ENCODE results near the gene HIGD1B. TPM values are rescaled to one million over a fixed set of nuclear protein-coding genes. Genes with fewer than 3 reads are reported as not detected.

HIGD1B gene
- total RNA-seq, 1 experiment from 2014 or later = not detected

DNA sequence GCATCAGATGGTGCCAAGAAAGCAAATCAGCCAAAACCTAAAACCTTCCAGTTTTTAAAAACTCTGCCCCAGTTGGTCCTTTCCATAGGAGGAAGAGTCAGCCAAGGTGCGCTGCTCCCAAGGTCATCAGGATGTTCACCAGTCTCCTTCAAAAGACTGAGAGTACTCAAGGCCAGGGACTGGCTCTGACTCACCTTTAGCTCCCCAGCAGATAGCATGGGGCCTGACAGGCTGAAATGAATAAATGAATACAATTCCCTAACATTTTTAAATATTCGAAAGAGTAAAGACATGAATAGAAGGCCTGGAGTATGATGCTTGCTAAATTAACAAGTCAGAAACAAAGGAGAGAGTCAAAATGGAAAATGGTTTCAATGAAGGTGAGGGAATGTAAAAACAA is 32.4 kb downstream of the HIGD1B start:
- Histone ChIP-seq H3K4me3 (no peak overlapping the region), H3K36me3 (peaks cover 91% of the 10 kb centered on the region), H3K27ac (no peak overlapping the region), H3K9me3 (replicated peaks) (no peaks in the 10 kb centered on the region), H3K4me1 (no peaks in the 10 kb centered on the region), H3K27me3 (no peaks in the 10 kb centered on the region)
- no peak for DNase-seq

DNA sequence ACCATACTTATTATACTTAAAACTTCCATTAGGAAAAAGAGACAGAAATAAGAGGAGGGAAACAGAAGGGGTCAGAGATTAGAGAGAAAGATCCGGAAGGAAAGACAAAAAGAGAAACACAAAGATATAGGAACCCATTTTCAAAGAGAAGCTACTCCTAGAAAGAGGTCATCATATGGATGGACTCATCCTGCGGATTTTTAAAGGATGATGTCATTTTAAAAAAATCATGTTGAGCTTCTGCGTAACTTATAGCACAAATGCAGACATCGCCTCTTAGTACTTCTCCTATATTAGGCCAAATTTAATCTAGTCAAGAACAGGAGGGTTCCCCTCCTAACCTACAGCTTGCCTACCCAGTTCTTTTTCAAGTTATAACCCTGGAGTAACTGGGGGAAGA is 33.5 kb downstream of the HIGD1B start:
- no peaks in the 10 kb centered on the region for H3K27me3 ChIP-seq
- H3K36me3 ChIP-seq = peaks cover 89% of the 10 kb centered on the region
- no peak overlapping the region for H3K27ac ChIP-seq
- H3K4me3 ChIP-seq = no peak overlapping the region
- DNase-seq = no peak
- H3K4me1 ChIP-seq = no peaks in the 10 kb centered on the region
- no peaks in the 10 kb centered on the region for H3K9me3 ChIP-seq (replicated peaks)

DNA sequence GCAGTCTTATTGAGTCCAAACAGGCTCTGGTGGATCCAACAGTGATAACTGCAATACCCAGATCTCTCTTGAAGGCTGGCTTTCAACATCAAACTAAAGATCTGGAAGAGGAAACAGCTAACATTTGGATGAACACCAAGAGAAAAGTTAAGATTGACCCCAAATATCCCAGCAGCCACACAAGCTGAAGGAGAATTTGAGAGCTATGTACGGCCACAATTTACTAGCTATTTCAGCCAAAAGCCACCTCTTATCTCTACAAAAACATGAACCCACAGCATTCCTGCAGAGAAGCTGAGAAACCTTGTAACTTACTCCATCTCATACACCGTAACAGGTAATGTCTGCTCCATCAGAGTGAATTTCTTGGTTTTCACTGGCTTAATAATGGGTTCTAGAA is 37.3 kb downstream of the HIGD1B start:
- Histone ChIP-seq H3K4me3 (no peak overlapping the region), H3K9me3 (replicated peaks) (no peaks in the 10 kb centered on the region), H3K27me3 (no peaks in the 10 kb centered on the region), H3K4me1 (peaks cover 14% of the 10 kb centered on the region), H3K36me3 (peaks cover 61% of the 10 kb centered on the region), H3K27ac (no peak overlapping the region)
- no peak for DNase-seq

DNA sequence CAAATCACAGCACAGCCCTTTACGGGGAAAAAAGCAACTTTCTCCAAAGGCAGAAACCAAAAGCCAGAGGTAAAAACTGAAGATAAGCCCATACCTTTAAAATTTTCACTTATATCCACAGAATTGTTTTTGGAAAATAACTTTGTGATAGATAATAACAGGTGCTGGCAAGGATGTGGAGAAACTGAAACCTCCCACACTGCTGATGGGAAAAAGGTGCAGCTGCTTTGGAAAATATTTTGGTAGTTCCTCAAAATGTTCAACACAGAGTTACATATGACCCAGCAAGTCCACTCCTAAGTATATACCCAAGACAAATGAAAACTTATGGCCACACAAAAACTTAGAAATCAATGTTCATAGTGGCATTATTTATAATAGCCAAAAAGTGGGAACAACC is 39.3 kb downstream of the HIGD1B start:
- Histone ChIP-seq H3K27ac (peak overlapping the region; percentile 38), H3K4me1 (peaks cover 14% of the 10 kb centered on the region), H3K27me3 (no peaks in the 10 kb centered on the region), H3K36me3 (peaks cover 53% of the 10 kb centered on the region), H3K9me3 (replicated peaks) (no peaks in the 10 kb centered on the region), H3K4me3 (no peak overlapping the region)
- DNase-seq = peak in 1 of 2 experiments; percentile 39

DNA sequence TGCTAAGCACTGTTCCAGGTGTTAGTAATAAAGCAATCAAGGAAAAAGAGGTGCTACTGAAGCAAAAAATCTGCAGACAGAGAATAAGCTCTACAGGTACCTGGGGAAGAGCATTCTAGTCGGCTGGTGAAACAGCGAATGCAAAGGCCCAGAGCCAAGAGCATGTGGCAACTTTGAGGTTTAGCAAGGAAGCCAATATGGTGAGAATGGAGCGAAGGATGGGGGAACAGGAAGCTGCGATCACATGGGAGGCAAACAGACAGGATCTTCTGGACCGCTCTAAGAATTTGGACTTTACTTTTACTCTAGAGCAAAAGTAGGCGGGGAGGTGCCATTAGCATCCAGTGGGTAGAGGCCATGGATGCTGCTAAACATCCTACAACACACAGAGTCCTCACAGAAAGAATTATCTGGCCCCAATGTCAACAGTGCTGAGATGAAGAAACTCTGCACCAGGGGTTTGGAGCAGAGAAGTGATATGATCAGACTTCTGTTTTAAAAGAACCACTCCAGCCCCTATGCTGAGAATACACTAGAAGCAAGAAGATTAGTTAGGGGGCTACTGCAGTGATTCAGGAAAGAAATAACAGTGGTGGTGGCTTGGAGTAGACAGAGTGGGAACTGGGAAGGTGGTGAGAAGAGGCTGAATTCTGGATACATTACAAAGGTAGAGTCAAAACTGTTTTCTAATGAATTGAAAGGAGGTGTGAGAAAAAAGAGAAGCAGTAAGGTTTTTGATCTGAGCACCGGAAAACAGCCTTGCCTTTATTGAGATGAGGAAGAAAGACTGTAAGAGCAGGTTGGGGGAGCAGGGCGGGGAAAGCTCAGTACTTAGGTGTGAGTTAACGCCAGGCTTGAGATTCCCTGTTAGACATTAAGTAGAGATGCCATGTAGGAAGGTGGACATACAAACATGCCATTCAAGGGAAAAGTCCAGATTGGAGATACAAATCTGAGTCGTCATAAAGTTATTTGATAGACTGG is 40.6 kb downstream of the HIGD1B start:
- Histone ChIP-seq H3K9me3 (replicated peaks) (no peaks in the 10 kb centered on the region), H3K27ac (no peak overlapping the region), H3K4me1 (peaks cover 14% of the 10 kb centered on the region), H3K36me3 (peaks cover 51% of the 10 kb centered on the region), H3K27me3 (no peaks in the 10 kb centered on the region), H3K4me3 (no peak overlapping the region)
- no peak for DNase-seq

DNA sequence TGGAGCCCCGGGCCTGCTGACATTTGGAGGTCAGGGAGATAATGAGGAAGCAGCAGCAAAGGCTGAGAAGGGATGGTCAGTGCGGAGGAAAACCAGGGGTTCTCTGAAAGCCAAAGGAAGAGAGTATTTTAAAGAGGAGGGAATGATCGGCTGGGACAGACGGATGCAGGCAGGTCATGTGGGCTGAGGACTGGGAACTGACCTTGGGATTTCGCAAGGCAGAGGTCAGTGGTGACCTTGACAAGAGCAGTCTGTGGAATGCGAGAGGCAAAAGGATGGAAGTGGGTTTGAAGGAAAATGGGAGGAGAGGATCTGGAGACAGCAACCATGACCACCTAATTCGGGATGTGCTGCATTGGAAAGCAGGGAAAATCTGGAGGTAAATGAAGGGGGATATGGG is 41.3 kb downstream of the HIGD1B start:
- DNase-seq = no peak
- Histone ChIP-seq H3K4me3 (no peak overlapping the region), H3K36me3 (peaks cover 50% of the 10 kb centered on the region), H3K27ac (no peak overlapping the region), H3K27me3 (no peaks in the 10 kb centered on the region), H3K9me3 (replicated peaks) (no peaks in the 10 kb centered on the region), H3K4me1 (peaks cover 14% of the 10 kb centered on the region)

DNA sequence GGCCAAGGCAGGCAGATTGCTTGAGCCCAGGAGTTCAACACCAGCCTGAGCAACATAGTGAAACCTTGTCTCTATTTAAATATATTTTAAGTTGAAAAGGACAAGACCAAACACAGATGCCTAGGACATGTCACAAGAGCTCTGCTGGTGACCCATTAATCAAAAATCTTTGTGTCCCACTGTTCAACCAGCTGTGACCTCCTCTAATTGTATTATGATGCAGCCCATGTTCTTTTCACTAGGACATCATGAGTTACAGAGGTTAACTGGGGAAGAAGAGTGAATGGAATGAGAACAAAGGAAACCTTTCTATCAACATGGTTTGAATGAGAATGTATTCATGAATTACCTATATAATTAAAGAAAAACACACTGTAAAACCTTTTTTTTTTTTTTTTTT is 44.6 kb downstream of the HIGD1B start:
- Histone ChIP-seq H3K27ac (no peak overlapping the region), H3K4me1 (peaks cover 7% of the 10 kb centered on the region), H3K27me3 (no peaks in the 10 kb centered on the region), H3K36me3 (peaks cover 43% of the 10 kb centered on the region), H3K4me3 (no peak overlapping the region), H3K9me3 (replicated peaks) (no peaks in the 10 kb centered on the region)
- DNase-seq = no peak

DNA sequence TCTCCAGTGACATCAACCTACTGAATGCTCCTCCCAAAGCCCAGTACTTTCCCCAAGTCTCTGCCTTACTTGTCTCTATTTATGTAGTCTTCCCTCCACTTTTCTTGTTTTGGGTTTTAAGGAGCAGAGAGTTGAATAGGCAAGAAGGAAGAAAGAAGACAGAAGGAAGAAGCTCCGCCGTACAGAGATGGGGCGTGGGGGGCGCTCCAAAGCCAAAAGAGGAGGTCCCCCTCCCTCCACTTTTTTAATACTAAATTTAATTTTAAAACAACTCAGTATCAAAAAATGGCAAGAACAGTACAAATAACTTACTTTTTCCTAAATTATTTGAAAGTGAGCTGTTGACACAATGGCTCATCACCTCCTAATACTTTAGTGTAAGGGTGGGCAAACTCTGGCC is 47.0 kb downstream of the HIGD1B start:
- no peaks in the 10 kb centered on the region for H3K4me1 ChIP-seq
- no peaks in the 10 kb centered on the region for H3K9me3 ChIP-seq (replicated peaks)
- no peak for DNase-seq
- H3K36me3 ChIP-seq = peaks cover 43% of the 10 kb centered on the region
- H3K4me3 ChIP-seq = no peak overlapping the region
- no peak overlapping the region for H3K27ac ChIP-seq
- H3K27me3 ChIP-seq = no peaks in the 10 kb centered on the region

DNA sequence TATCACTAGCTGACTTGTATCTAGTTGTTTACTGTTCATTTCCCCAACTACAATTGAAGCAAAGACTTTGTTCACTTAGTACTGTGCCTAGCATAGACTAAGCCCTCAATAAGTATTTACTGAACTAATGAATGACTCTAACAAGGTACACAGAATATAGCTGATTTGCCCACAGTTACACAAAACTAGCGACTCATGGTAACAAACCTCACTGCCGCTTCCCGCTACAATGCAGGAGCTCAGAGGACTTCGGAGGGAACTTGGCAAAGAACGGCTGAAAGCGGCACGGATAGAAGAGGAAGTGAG is 51.0 kb downstream of the HIGD1B start:
- Histone ChIP-seq H3K27me3 (no peaks in the 10 kb centered on the region), H3K4me1 (peaks cover 23% of the 10 kb centered on the region), H3K4me3 (peak overlapping the region; percentile 71), H3K36me3 (peaks cover 19% of the 10 kb centered on the region), H3K9me3 (replicated peaks) (no peaks in the 10 kb centered on the region), H3K27ac (peak overlapping the region; percentile 100)
- no peak for DNase-seq

DNA sequence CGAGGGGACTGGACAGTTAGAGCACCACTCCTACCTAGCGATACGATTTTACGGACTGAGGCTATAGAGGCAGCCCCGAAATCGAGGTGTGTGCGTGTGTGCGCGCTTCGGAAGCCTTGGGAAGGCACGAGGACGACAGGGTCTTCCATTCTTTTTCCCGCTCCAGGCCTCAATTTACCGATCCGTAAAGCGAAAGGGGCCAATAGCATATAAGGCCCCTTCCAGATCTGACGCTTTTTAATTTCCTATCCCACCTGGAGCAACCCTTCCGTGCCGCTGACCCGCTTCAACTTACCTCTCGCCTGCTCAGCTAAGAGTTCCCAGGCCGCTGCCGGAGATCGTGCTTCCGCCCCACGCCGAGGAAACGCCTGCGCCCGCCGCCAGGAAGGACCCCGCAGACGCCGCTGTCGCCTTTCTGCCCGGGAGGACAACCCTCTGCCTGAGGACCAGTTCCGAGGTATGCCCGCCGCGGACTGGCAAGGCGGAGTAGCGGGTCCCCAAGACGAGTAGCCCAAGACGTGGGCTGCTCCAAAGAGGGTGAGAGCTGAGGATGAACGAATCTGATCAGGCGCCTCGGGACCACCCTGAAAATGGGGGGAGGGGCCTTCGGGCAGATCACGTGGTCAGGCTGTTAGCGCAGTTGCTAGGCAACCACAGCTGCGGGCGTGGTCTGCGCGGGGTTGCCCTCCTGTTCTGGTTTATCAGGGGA is 51.5 kb downstream of the HIGD1B start, which contains the start of gene EFTUD2:
Gene EFTUD2, minus strand, starts transcription at position 372 of the 709 bp plus-strand sequence. CDS start 4,924 bp downstream, outside the sequence.
- Histone ChIP-seq H3K36me3 (peaks cover 14% of the 10 kb centered on the region), H3K4me1 (peaks cover 23% of the 10 kb centered on the region), H3K27ac (peak within 1 kb of the TSS; percentile 100), H3K9me3 (replicated peaks) (no peaks in the 10 kb centered on the region), H3K27me3 (no peaks in the 10 kb centered on the region), H3K4me3 (peak within 1 kb of the TSS; percentile 71)
- peak; percentile 93 to 94 for DNase-seq

Other genes with a start within 250 kb of the HIGD1B start
- 0.04 TPM in 1 of 2 replicates, not detected in the other for gene MEIOC, start 191.4 kb upstream of the HIGD1B start, total RNA-seq (2014; rRNA removed; shearing (Covaris generic))
- gene CCDC43, start 158.1 kb upstream of the HIGD1B start, total RNA-seq (2014; rRNA removed; shearing (Covaris generic)) = 41.4 and 42.2 TPM in 2 replicates
- 16.5 and 19.4 TPM in 2 replicates for gene DBF4B, start 139.2 kb upstream of the HIGD1B start, total RNA-seq (2014; rRNA removed; shearing (Covaris generic))
- 0.73 and 0.79 TPM in 2 replicates for gene ADAM11, start 88.9 kb upstream of the HIGD1B start, total RNA-seq (2014; rRNA removed; shearing (Covaris generic))
- gene GJC1, start 17.6 kb upstream of the HIGD1B start, total RNA-seq (2014; rRNA removed; shearing (Covaris generic)) = 45.9 and 47.4 TPM in 2 replicates
- 153 and 172 TPM in 2 replicates for gene EFTUD2, start 51.6 kb downstream of the HIGD1B start, total RNA-seq (2014; rRNA removed; shearing (Covaris generic))
- gene GFAP, start 67.6 kb downstream of the HIGD1B start, total RNA-seq (2014; rRNA removed; shearing (Covaris generic)) = 0.14 TPM in 1 of 2 replicates, not detected in the other
- 31.0 and 36.3 TPM in 2 replicates for gene KIF18B, start 99.9 kb downstream of the HIGD1B start, total RNA-seq (2014; rRNA removed; shearing (Covaris generic))
- gene C1QL1, start 120.4 kb downstream of the HIGD1B start, total RNA-seq (2014; rRNA removed; shearing (Covaris generic)) = 0.08 and 0.10 TPM in 2 replicates
- gene DCAKD, start 203.7 kb downstream of the HIGD1B start, total RNA-seq (2014; rRNA removed; shearing (Covaris generic)) = 43.3 and 45.1 TPM in 2 replicates
- 69.9 and 72.0 TPM in 2 replicates for gene NMT1, start 213.4 kb downstream of the HIGD1B start, total RNA-seq (2014; rRNA removed; shearing (Covaris generic))

Data from SJCRH30 (cell line).